Karpas-422 (cell line): ENCODE data around the gene PHLPP1. TPM values are rescaled to one million over a fixed set of nuclear protein-coding genes. Genes with fewer than 3 reads are reported as not detected.

Experiments
- DNase-seq: peaks from one replicate; pipeline ENCODE4 v3.0.0-alpha.2; 2015
- H2AFZ ChIP-seq: fragments of 200-600 bp; sonication (generic); 2 replicates; pipeline ENCODE4 v1.6.1; 2014; ENCODE audit warnings: antibody characterized with exemption, low read length, mixed read lengths
- H3K27ac ChIP-seq: fragments of 200-600 bp; sonication (generic); 2 replicates; pipeline ENCODE4 v1.5.1; 2014; ENCODE audit warnings: mild to moderate bottlenecking, low read length, moderate library complexity
- H3K27me3 ChIP-seq: fragments of 200-600 bp; sonication (generic); 2 replicates; pipeline ENCODE4 v1.6.1; 2014; ENCODE audit warnings: low read length, mixed read lengths
- H3K36me3 ChIP-seq: fragments of 200-600 bp; sonication (generic); 2 replicates; pipeline ENCODE4 v1.6.1; 2014; ENCODE audit warnings: low read length, mixed read lengths; ENCODE audit not compliant: insufficient read depth
- H3K4me1 ChIP-seq: fragments of 200-600 bp; sonication (generic); 2 replicates; pipeline ENCODE4 v1.6.1; 2014; ENCODE audit warnings: mild to moderate bottlenecking, low read length, mixed read lengths
- H3K4me2 ChIP-seq: fragments of 200-600 bp; sonication (generic); 2 replicates; pipeline ENCODE4 v1.6.1; 2014; ENCODE audit warnings: low read length, low read depth, mild to moderate bottlenecking; ENCODE audit not compliant: poor library complexity, severe bottlenecking
- H3K4me3 ChIP-seq: fragments of 200-600 bp; sonication (generic); 2 replicates; pipeline ENCODE4 v1.5.1; 2014; ENCODE audit warnings: mild to moderate bottlenecking, antibody characterized with exemption, low read length, mixed read lengths
- H3K79me2 ChIP-seq: fragments of 200-600 bp; sonication (generic); 2 replicates; pipeline ENCODE4 v1.6.1; 2014; ENCODE audit warnings: mild to moderate bottlenecking, low read length, mixed read lengths
- H3K9ac ChIP-seq: fragments of 200-600 bp; sonication (generic); 2 replicates; pipeline ENCODE4 v1.6.0; 2014; ENCODE audit warnings: low read length
- H3K9me2 ChIP-seq: fragments of 200-600 bp; sonication (generic), shearing (Covaris generic); replicated peaks from 2 replicates; pipeline ENCODE4 v1.6.0; 2014; ENCODE audit warnings: mild to moderate bottlenecking, low read length, moderate library complexity; ENCODE audit not compliant: insufficient read depth
- H3K9me3 ChIP-seq: fragments of 300-700, 200-600 bp; sonication (generic); 2 replicates; pipeline ENCODE4 v1.6.1; 2014; ENCODE audit warnings: low read length, mixed read lengths
- H4K20me1 ChIP-seq: fragments of 200-600 bp; sonication (generic); 2 replicates; pipeline ENCODE4 v1.6.1; 2014; ENCODE audit warnings: mild to moderate bottlenecking, antibody characterized with exemption, low read length, low read depth; ENCODE audit not compliant: insufficient read depth
- total RNA-seq: library from RNA; depleted of rRNA; stranded (reverse); fragments of >200 nt; shearing (Covaris generic); gene quantifications from 2 replicates; pipeline ENCODE4 v1.2.3, GENCODE V29; 2014; ENCODE audit warnings: low replicate concordance

The PHLPP1 gene
- total RNA-seq, 1 experiment from 2014 or later = 6.3 TPM

- H2AFZ ChIP-seq = no peak overlapping the region
- H3K9ac ChIP-seq = no peak overlapping the region
- DNase-seq = no peak
- H3K4me2 ChIP-seq = no peak overlapping the region
- H3K27ac ChIP-seq = no peak overlapping the region
- no peak overlapping the region for H3K4me3 ChIP-seq
- H3K9me3 ChIP-seq = no peaks in the 10 kb centered on the region
- H3K79me2 ChIP-seq = no peaks in the 10 kb centered on the region
- no peaks in the 10 kb centered on the region for H3K36me3 ChIP-seq
- H3K27me3 ChIP-seq = no peaks in the 10 kb centered on the region
- no peaks in the 10 kb centered on the region for H3K9me2 ChIP-seq
- H3K4me1 ChIP-seq = no peaks in the 10 kb centered on the region
- H4K20me1 ChIP-seq = no peaks in the 10 kb centered on the region
Observed at GRCh38 chr18:62952807-62953206, 237.5 kb downstream of the PHLPP1 start.

- H3K9ac ChIP-seq = no peak overlapping the region
Observed at GRCh38 chr18:62953663-62954062, 238.3 kb downstream of the PHLPP1 start.

GRCh38 chr18:62954366-62954765 lies 239.0 kb downstream of the PHLPP1 start:
- Histone ChIP-seq H3K4me3 (no peak overlapping the region), H3K9ac (no peak overlapping the region), H3K4me2 (no peak overlapping the region), H4K20me1 (no peaks in the 10 kb centered on the region), H3K79me2 (no peaks in the 10 kb centered on the region), H2AFZ (no peak overlapping the region), H3K27ac (no peak overlapping the region), H3K9me2 (no peaks in the 10 kb centered on the region), H3K36me3 (no peaks in the 10 kb centered on the region), H3K27me3 (no peaks in the 10 kb centered on the region), H3K9me3 (no peaks in the 10 kb centered on the region), H3K4me1 (no peaks in the 10 kb centered on the region)
- no peak for DNase-seq

More at GRCh38 chr18:62953663-62954062, 238.3 kb downstream of the PHLPP1 start:
- H3K27ac ChIP-seq = no peak overlapping the region
- H3K36me3 ChIP-seq = no peaks in the 10 kb centered on the region
- no peak for DNase-seq
- H3K4me1 ChIP-seq = no peaks in the 10 kb centered on the region
- H3K9me2 ChIP-seq = no peaks in the 10 kb centered on the region
- H3K4me2 ChIP-seq = no peak overlapping the region
- no peaks in the 10 kb centered on the region for H4K20me1 ChIP-seq
- H3K4me3 ChIP-seq = no peak overlapping the region
- no peaks in the 10 kb centered on the region for H3K9me3 ChIP-seq
- H3K27me3 ChIP-seq = no peaks in the 10 kb centered on the region
- H2AFZ ChIP-seq = no peak overlapping the region
- no peaks in the 10 kb centered on the region for H3K79me2 ChIP-seq

GRCh38 chr18:62957885-62958472 lies 242.6 kb downstream of the PHLPP1 start:
- H3K9me3 ChIP-seq = no peaks in the 10 kb centered on the region
- H3K9me2 ChIP-seq = no peaks in the 10 kb centered on the region
- no peak overlapping the region for H3K9ac ChIP-seq
- H2AFZ ChIP-seq = no peak overlapping the region
- H3K79me2 ChIP-seq = no peaks in the 10 kb centered on the region
- peak; percentile 75 for DNase-seq
- no peaks in the 10 kb centered on the region for H3K4me1 ChIP-seq
- no peaks in the 10 kb centered on the region for H3K27me3 ChIP-seq
- no peaks in the 10 kb centered on the region for H3K36me3 ChIP-seq
- H3K4me3 ChIP-seq = no peak overlapping the region
- H4K20me1 ChIP-seq = no peaks in the 10 kb centered on the region
- no peak overlapping the region for H3K27ac ChIP-seq
- no peak overlapping the region for H3K4me2 ChIP-seq

GRCh38 chr18:62959481-62959880 lies 244.1 kb downstream of the PHLPP1 start:
- Histone ChIP-seq H3K4me3 (no peak overlapping the region), H3K4me1 (no peaks in the 10 kb centered on the region), H3K9me3 (no peaks in the 10 kb centered on the region), H3K27me3 (no peaks in the 10 kb centered on the region), H2AFZ (no peak overlapping the region), H3K9me2 (no peaks in the 10 kb centered on the region), H3K79me2 (no peaks in the 10 kb centered on the region), H4K20me1 (no peaks in the 10 kb centered on the region), H3K9ac (no peak overlapping the region), H3K27ac (no peak overlapping the region), H3K36me3 (no peaks in the 10 kb centered on the region), H3K4me2 (no peak overlapping the region)
- DNase-seq = no peak

- no peak overlapping the region for H3K4me3 ChIP-seq
- H3K4me1 ChIP-seq = no peaks in the 10 kb centered on the region
Observed at GRCh38 chr18:62963507-62963906, 248.2 kb downstream of the PHLPP1 start.

GRCh38 chr18:62964432-62964831 lies 249.1 kb downstream of the PHLPP1 start:
- no peak overlapping the region for H3K9ac ChIP-seq
- H3K9me3 ChIP-seq = no peaks in the 10 kb centered on the region
- H3K27me3 ChIP-seq = no peaks in the 10 kb centered on the region
- no peak for DNase-seq
- no peak overlapping the region for H3K4me2 ChIP-seq
- H3K36me3 ChIP-seq = no peaks in the 10 kb centered on the region
- no peak overlapping the region for H3K4me3 ChIP-seq
- H3K9me2 ChIP-seq = no peaks in the 10 kb centered on the region
- H3K4me1 ChIP-seq = no peaks in the 10 kb centered on the region
- H3K27ac ChIP-seq = no peak overlapping the region
- H2AFZ ChIP-seq = no peak overlapping the region
- H3K79me2 ChIP-seq = no peaks in the 10 kb centered on the region
- no peaks in the 10 kb centered on the region for H4K20me1 ChIP-seq

More at GRCh38 chr18:62963507-62963906, 248.2 kb downstream of the PHLPP1 start:
- no peak for DNase-seq
- no peaks in the 10 kb centered on the region for H3K79me2 ChIP-seq
- no peaks in the 10 kb centered on the region for H3K9me3 ChIP-seq
- no peaks in the 10 kb centered on the region for H3K27me3 ChIP-seq
- no peaks in the 10 kb centered on the region for H3K36me3 ChIP-seq
- no peaks in the 10 kb centered on the region for H3K9me2 ChIP-seq
- no peak overlapping the region for H3K9ac ChIP-seq
- H3K27ac ChIP-seq = no peak overlapping the region
- H4K20me1 ChIP-seq = no peaks in the 10 kb centered on the region
- H3K4me2 ChIP-seq = no peak overlapping the region
- H2AFZ ChIP-seq = no peak overlapping the region

- no peak for DNase-seq
- no peaks in the 10 kb centered on the region for H4K20me1 ChIP-seq
- H3K36me3 ChIP-seq = no peaks in the 10 kb centered on the region
- no peaks in the 10 kb centered on the region for H3K4me1 ChIP-seq
- no peak overlapping the region for H2AFZ ChIP-seq
- H3K27me3 ChIP-seq = no peaks in the 10 kb centered on the region
- no peaks in the 10 kb centered on the region for H3K9me3 ChIP-seq
- H3K27ac ChIP-seq = no peak overlapping the region
- no peak overlapping the region for H3K4me3 ChIP-seq
- H3K4me2 ChIP-seq = no peak overlapping the region
- no peak overlapping the region for H3K9ac ChIP-seq
- no peaks in the 10 kb centered on the region for H3K9me2 ChIP-seq
- H3K79me2 ChIP-seq = no peaks in the 10 kb centered on the region
Observed at GRCh38 chr18:62967089-62967488, 251.7 kb downstream of the PHLPP1 start.
